Raji (cell line): ENCODE data around the gene RUNX2.

Source experiments
- POLR2A ChIP-seq: IDR thresholded peaks from 2 replicates; pipeline ENCODE4 v1.6.1; 2011; ENCODE audit warnings: low read depth, low read length, control low read depth; ENCODE audit not compliant: insufficient read depth

RUNX2 gene

GRCh38 chr6:45421709-45422502 is 93.8 kb downstream of the RUNX2 start:
- no peak for TF ChIP-seq POLR2A

- TF ChIP-seq POLR2A: no peak
These were observed 94.5 kb downstream of the RUNX2 start for GRCh38 chr6:45422503-45423110.

- no peak for TF ChIP-seq POLR2A
These were observed 95.1 kb downstream of the RUNX2 start for GRCh38 chr6:45423111-45423823.

- TF ChIP-seq POLR2A: no peak
These were observed 95.8 kb downstream of the RUNX2 start for GRCh38 chr6:45423824-45424450.

- no peak for TF ChIP-seq POLR2A
These were observed 96.3 kb downstream of the RUNX2 start for GRCh38 chr6:45424451-45424861.

- no peak for TF ChIP-seq POLR2A
These were observed 98.1 kb downstream of the RUNX2 start for GRCh38 chr6:45426251-45426650.

- TF ChIP-seq POLR2A: no peak
These were observed 99.6 kb downstream of the RUNX2 start for GRCh38 chr6:45427726-45428125.

GRCh38 chr6:45428727-45429126 is 100.6 kb downstream of the RUNX2 start:
- TF ChIP-seq POLR2A: no peak

GRCh38 chr6:45430590-45431202 is 102.6 kb downstream of the RUNX2 start:
- TF ChIP-seq POLR2A: no peak

- TF ChIP-seq POLR2A: no peak
These were observed 103.4 kb downstream of the RUNX2 start for GRCh38 chr6:45431317-45432065.

GRCh38 chr6:45432977-45433376 is 104.8 kb downstream of the RUNX2 start:
- TF ChIP-seq POLR2A: no peak

GRCh38 chr6:45433533-45434380 is 105.6 kb downstream of the RUNX2 start:
- TF ChIP-seq POLR2A: no peak

GRCh38 chr6:45434381-45434700 is 106.2 kb downstream of the RUNX2 start:
- no peak for TF ChIP-seq POLR2A
